K562 (cell line): ENCODE data around the gene COL15A1. TPM values are rescaled to one million over a fixed set of nuclear protein-coding genes. Genes with fewer than 3 reads are reported as not detected.
A peak's percentile ranks its signal among the peaks of the same experiment; 100 is the strongest.

ENCODE experiments used
- DMBX1 ChIP-seq: fragments of 250-450 bp; sonication (Bioruptor Pico); IDR thresholded peaks from 2 replicates; pipeline ENCODE4 v1.8.0; 2022; ENCODE audit warnings: inconsistent platforms, mild to moderate bottlenecking, moderate library complexity, borderline replicate concordance
- ERF ChIP-seq: fragments of 450-650 bp; formaldehyde crosslinking; IDR thresholded peaks from 2 replicates; pipeline ENCODE4 v1.4.0; 2020; ENCODE audit warnings: mild to moderate bottlenecking, mixed read lengths
- FIP1L1 ChIP-seq: fragments of 200-400 bp; formaldehyde crosslinking; IDR thresholded peaks from 2 replicates; pipeline ENCODE4 v1.6.1; 2018; ENCODE audit warnings: mild to moderate bottlenecking, low read depth, low read length; ENCODE audit not compliant: poor library complexity, severe bottlenecking
- L3MBTL2 ChIP-seq: fragments of 450-650 bp; IDR thresholded peaks from 2 replicates; pipeline ENCODE4 v1.6.1; 2016; ENCODE audit warnings: mild to moderate bottlenecking, moderate library complexity
- PHF20 ChIP-seq: fragments of 450-650 bp; IDR thresholded peaks from 2 replicates; pipeline ENCODE4 v1.6.1; 2018; ENCODE audit not compliant: partially characterized antibody
- ZFP36 ChIP-seq: fragments of 150-350 bp; IDR thresholded peaks from 2 replicates; pipeline ENCODE4 v1.6.1; 2018; ENCODE audit warnings: low read length, low read depth; ENCODE audit not compliant: partially characterized antibody
- ZNF134 ChIP-seq: fragments of 250-450 bp; sonication (Bioruptor Pico); conservative IDR thresholded peaks from 2 replicates; pipeline ENCODE4 v1.4.0; 2020
- ZNF175 ChIP-seq: fragments of 200-800 bp; sonication (Bioruptor generic); IDR thresholded peaks from 2 replicates; pipeline ENCODE4 v1.6.1; 2016; ENCODE audit warnings: low read depth, mild to moderate bottlenecking, missing genetic modification characterization, missing compliant biosample characterization
- polyA plus RNA-seq, 8 experiments: library from polyadenylated mRNA; depleted of rRNA in 4 of 8; stranded (reverse) in 5 of 8; unstranded in 3 of 8; fragments of >200 nt; fragmentation: Nextera tagmentation in 2 of 8; fragmentation: Illumina TruSeq in 1 of 8; extraction: Ambion mirVana in 2 of 8; extraction: Trizol in 1 of 8; gene quantifications; 2 replicates each; pipeline versions ENCODE4 v1.2.1 to v1.2.3, GENCODE V29; 2011 to 2014; ENCODE audit warnings: inconsistent platforms in 1 of 8, missing spikeins in 1 of 8
- total RNA-seq, 7 experiments: library from RNA; depleted of rRNA in 6 of 7; stranded (reverse); fragments of >200 nt in 6 of 7; fragmentation: Illumina TruSeq in 2 of 7; extraction: Trizol in 2 of 7; gene quantifications; 2 replicates each; pipeline versions ENCODE4 v1.2.1 to v1.2.3, GENCODE V29; 2011 to 2021; ENCODE audit warnings: low replicate concordance in 1 of 7
- TF ChIP-seq, protein P1 (sequence below), 2 experiments: fragments of 450-650 bp; conservative IDR thresholded peaks; 2 replicates each; pipeline ENCODE4 v1.6.1; 2017; ENCODE audit warnings: mild to moderate bottlenecking in 2 of 2, moderate library complexity in 2 of 2
- TF ChIP-seq, protein P2 (sequence below): fragments of 450-650 bp; formaldehyde crosslinking; IDR thresholded peaks from 2 replicates; pipeline ENCODE4 v1.4.0; 2020; ENCODE audit warnings: mild to moderate bottlenecking, moderate library complexity
- TF ChIP-seq, protein P3 (sequence below): fragments of 250-450 bp; sonication (Bioruptor Pico); IDR thresholded peaks from 2 replicates; pipeline ENCODE4 v1.8.0; 2022; ENCODE audit warnings: inconsistent platforms

Gene COL15A1
- total and polyA plus RNA-seq, 9 of the 15 experiments (the other 6 are each of a cell fraction or from before 2014, with no cell fraction given): 0.46 to 5.1 (median 2.6) TPM

DNA sequence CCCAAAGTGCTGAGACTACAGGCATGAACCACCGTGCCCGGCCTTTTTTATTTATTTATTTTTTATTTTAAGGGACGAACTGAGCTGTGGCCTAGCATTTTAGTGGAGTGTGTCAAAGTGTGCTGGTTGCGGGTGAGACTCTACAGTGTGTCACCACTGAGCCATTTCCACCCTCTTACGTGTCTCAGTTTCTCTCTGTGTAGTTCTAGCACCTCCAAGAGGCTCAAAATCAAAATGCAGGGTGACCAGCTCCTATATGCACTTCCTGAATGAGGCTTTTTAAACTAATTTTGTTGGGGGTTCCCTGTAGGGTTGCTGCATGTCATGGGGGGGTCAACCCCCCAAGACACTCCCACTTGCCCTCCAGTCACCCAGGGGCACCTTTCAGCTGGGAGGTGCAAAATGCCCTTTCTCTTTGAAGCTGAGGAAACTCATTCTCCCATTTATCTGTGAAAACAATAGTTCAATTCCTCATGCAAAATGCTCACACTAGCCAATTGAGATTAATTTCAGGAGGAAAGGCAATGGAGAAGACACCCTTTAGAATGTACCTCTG, 69.3 kb downstream of the COL15A1 start (continued):
- TF ChIP-seq, protein P1, sequence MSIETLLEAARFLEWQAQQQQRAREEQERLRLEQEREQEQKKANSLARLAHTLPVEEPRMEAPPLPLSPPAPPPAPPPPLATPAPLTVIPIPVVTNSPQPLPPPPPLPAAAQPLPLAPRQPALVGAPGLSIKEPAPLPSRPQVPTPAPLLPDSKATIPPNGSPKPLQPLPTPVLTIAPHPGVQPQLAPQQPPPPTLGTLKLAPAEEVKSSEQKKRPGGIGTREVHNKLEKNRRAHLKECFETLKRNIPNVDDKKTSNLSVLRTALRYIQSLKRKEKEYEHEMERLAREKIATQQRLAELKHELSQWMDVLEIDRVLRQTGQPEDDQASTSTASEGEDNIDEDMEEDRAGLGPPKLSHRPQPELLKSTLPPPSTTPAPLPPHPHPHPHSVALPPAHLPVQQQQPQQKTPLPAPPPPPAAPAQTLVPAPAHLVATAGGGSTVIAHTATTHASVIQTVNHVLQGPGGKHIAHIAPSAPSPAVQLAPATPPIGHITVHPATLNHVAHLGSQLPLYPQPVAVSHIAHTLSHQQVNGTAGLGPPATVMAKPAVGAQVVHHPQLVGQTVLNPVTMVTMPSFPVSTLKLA (conservative IDR thresholded peaks at IDR 0.05): no peak
- no peak for TF ChIP-seq ZFP36
- TF ChIP-seq ZNF175: no peak
- TF ChIP-seq L3MBTL2: no peak
- TF ChIP-seq ERF (CRISPR knock-in tag): no peak
- no peak for TF ChIP-seq ZNF134 (CRISPR knock-in tag)
- no peak for TF ChIP-seq FIP1L1
- no peak for TF ChIP-seq PHF20
- TF ChIP-seq, protein P2, sequence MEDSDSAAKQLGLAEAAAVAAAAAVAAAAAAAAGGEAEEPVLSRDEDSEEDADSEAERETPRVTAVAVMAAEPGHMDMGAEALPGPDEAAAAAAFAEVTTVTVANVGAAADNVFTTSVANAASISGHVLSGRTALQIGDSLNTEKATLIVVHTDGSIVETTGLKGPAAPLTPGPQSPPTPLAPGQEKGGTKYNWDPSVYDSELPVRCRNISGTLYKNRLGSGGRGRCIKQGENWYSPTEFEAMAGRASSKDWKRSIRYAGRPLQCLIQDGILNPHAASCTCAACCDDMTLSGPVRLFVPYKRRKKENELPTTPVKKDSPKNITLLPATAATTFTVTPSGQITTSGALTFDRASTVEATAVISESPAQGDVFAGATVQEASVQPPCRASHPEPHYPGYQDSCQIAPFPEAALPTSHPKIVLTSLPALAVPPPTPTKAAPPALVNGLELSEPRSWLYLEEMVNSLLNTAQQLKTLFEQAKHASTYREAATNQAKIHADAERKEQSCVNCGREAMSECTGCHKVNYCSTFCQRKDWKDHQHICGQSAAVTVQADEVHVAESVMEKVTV (CRISPR knock-in tag): peak; percentile 70
- TF ChIP-seq, protein P3, sequence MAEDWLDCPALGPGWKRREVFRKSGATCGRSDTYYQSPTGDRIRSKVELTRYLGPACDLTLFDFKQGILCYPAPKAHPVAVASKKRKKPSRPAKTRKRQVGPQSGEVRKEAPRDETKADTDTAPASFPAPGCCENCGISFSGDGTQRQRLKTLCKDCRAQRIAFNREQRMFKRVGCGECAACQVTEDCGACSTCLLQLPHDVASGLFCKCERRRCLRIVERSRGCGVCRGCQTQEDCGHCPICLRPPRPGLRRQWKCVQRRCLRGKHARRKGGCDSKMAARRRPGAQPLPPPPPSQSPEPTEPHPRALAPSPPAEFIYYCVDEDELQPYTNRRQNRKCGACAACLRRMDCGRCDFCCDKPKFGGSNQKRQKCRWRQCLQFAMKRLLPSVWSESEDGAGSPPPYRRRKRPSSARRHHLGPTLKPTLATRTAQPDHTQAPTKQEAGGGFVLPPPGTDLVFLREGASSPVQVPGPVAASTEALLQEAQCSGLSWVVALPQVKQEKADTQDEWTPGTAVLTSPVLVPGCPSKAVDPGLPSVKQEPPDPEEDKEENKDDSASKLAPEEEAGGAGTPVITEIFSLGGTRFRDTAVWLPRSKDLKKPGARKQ (CRISPR knock-in tag): no peak
- no peak for TF ChIP-seq DMBX1 (CRISPR knock-in tag)
